ENCODE results near the gene ZIM2. TPM values are rescaled to one million over a fixed set of nuclear protein-coding genes. Genes with fewer than 3 reads are reported as not detected.

The ZIM2 gene
- total RNA-seq, 6 experiments from 2014 or later: 0.22 to 1.8 TPM; not detected in 4

- no peaks in the 10 kb centered on the region for H3K9me3 ChIP-seq
- no peaks in the 10 kb centered on the region for H3K36me3 ChIP-seq
- no peaks in the 10 kb centered on the region for H3K27me3 ChIP-seq
- ATAC-seq: peak; percentile 55 to 87 (median 66)
- no peak overlapping the region for H3K27ac ChIP-seq
- intact Hi-C loops (cut with DNase I): no loop called here
- peak; percentile 42 to 70 (median 55) for DNase-seq
- H3K4me3 ChIP-seq: peak overlapping the region; percentile 33 to 57 (median 40)
- no peaks in the 10 kb centered on the region for H3K4me1 ChIP-seq
- TF ChIP-seq POLR2A (IDR thresholded peaks at IDR 0.05) (no peak), CTCF (IDR thresholded peaks at IDR 0.05) (no peak)
- 2% methylated on average over 26 of the region's 28 CpGs for WGBS (ENCODE audit: insufficient coverage, low coverage, low lambda C conversion rate, missing lambda C conversion rate)
Measured at GRCh38 chr19:56765137-56765536, 75.4 kb downstream of the ZIM2 start.

GRCh38 chr19:56764196-56764695, 76.3 kb downstream of the ZIM2 start:
- no peaks in the 10 kb centered on the region for H3K27me3 ChIP-seq
- H3K4me1 ChIP-seq: no peaks in the 10 kb centered on the region
- no peaks in the 10 kb centered on the region for H3K36me3 ChIP-seq
- no peak overlapping the region for H3K27ac ChIP-seq
- H3K9me3 ChIP-seq: no peaks in the 10 kb centered on the region
- no peak for DNase-seq
- peak in 1 of 4 donors; percentile 44 for TF ChIP-seq CTCF (IDR thresholded peaks at IDR 0.05)
- no peak for TF ChIP-seq POLR2A (IDR thresholded peaks at IDR 0.05)
- ATAC-seq: peak in 2 of 4 donors; percentile 22 to 63
- 50% methylated on average over 1 of the region's 1 CpG for WGBS (ENCODE audit: insufficient coverage, low coverage, low lambda C conversion rate, missing lambda C conversion rate)
- intact Hi-C loops (cut with DNase I): no loop called here
- no peak overlapping the region for H3K4me3 ChIP-seq

GRCh38 chr19:56760842-56761241, 79.7 kb downstream of the ZIM2 start:
- no peaks in the 10 kb centered on the region for H3K36me3 ChIP-seq
- no peak for TF ChIP-seq POLR2A (IDR thresholded peaks at IDR 0.05)
- no peak for TF ChIP-seq CTCF (IDR thresholded peaks at IDR 0.05)
- no peak overlapping the region for H3K4me3 ChIP-seq
- 64% methylated on average over 5 of the region's 10 CpGs for WGBS (ENCODE audit: insufficient coverage, low coverage, low lambda C conversion rate, missing lambda C conversion rate)
- no peaks in the 10 kb centered on the region for H3K4me1 ChIP-seq
- ATAC-seq: no peak
- no peak for DNase-seq
- H3K27me3 ChIP-seq: no peaks in the 10 kb centered on the region
- intact Hi-C loops (cut with DNase I): no loop called here
- no peaks in the 10 kb centered on the region for H3K9me3 ChIP-seq
- H3K27ac ChIP-seq: no peak overlapping the region

- Histone ChIP-seq H3K27ac (no peak overlapping the region), H3K27me3 (no peaks in the 10 kb centered on the region), H3K4me3 (no peak overlapping the region), H3K9me3 (no peaks in the 10 kb centered on the region), H3K36me3 (no peaks in the 10 kb centered on the region), H3K4me1 (no peaks in the 10 kb centered on the region)
- intact Hi-C loops (cut with DNase I): no loop called here
- WGBS (ENCODE audit: insufficient coverage, low coverage, low lambda C conversion rate, missing lambda C conversion rate): 67% methylated on average over 7 of the region's 8 CpGs
- ATAC-seq (no peak), DNase-seq (no peak)
- TF ChIP-seq CTCF (IDR thresholded peaks at IDR 0.05) (no peak), POLR2A (IDR thresholded peaks at IDR 0.05) (no peak)
Measured at GRCh38 chr19:56759531-56759930, 81.0 kb downstream of the ZIM2 start.

- no peak overlapping the region for H3K27ac ChIP-seq
- H3K4me1 ChIP-seq: no peaks in the 10 kb centered on the region
- peak in 1 of 4 donors; percentile 59 for ATAC-seq
- no peaks in the 10 kb centered on the region for H3K27me3 ChIP-seq
- intact Hi-C loops (cut with DNase I): no loop called here
- no peak for DNase-seq
- TF ChIP-seq CTCF (IDR thresholded peaks at IDR 0.05) (no peak), POLR2A (IDR thresholded peaks at IDR 0.05) (no peak)
- no peak overlapping the region for H3K4me3 ChIP-seq
- H3K36me3 ChIP-seq: no peaks in the 10 kb centered on the region
- WGBS (ENCODE audit: insufficient coverage, low coverage, low lambda C conversion rate, missing lambda C conversion rate): 7% methylated on average over 6 of the region's 6 CpGs
- no peaks in the 10 kb centered on the region for H3K9me3 ChIP-seq
Measured at GRCh38 chr19:56751078-56751489, 89.4 kb downstream of the ZIM2 start.

All from right lobe of liver (tissue), 6 donors.